Stimulated activated CD4-positive, alpha-beta T cell treated with anti-CD3 and anti-CD28 coated beads, Interleukin-12 subunit alpha, Interleukin-12 subunit beta, amount 100 ng/mL, for 4 hours (primary cell): ENCODE measurements around the gene COL8A2.

ENCODE experiments used
- DNase-seq: peaks from one replicate; pipeline ENCODE4 v3.0.0-alpha.2; 2020

The COL8A2 gene

GRCh38 chr1:36157115-36157903 lies 32.3 kb upstream of the COL8A2 start:
- no peak for DNase-seq

GRCh38 chr1:36156329-36157114 lies 31.5 kb upstream of the COL8A2 start:
- peak; percentile 59 for DNase-seq

- DNase-seq, result peak; percentile 82
Measured at GRCh38 chr1:36155408-36156328, 30.6 kb upstream of the COL8A2 start, which contains the start of gene MAP7D1. TSS of gene MAP7D1 (plus strand) at chr1:36156160. CDS start at chr1:36156418, 258 bp downstream.

- DNase-seq, result no peak
Measured at GRCh38 chr1:36154765-36155407, 29.9 kb upstream of the COL8A2 start.

GRCh38 chr1:36154335-36154734 lies 29.3 kb upstream of the COL8A2 start:
- DNase-seq, result no peak

GRCh38 chr1:36153476-36153875 lies 28.5 kb upstream of the COL8A2 start:
- DNase-seq, result no peak

- peak; percentile 41 for DNase-seq
Measured at GRCh38 chr1:36151845-36152203, 26.8 kb upstream of the COL8A2 start.

- DNase-seq, result no peak
Measured at GRCh38 chr1:36151134-36151844, 26.3 kb upstream of the COL8A2 start.

- DNase-seq, result peak; percentile 52
Measured at GRCh38 chr1:36150296-36151133, 25.5 kb upstream of the COL8A2 start.

GRCh38 chr1:36149973-36150295 lies 24.9 kb upstream of the COL8A2 start:
- DNase-seq, result no peak

- DNase-seq, result peak; percentile 99
Measured at GRCh38 chr1:36149237-36149972, 24.4 kb upstream of the COL8A2 start, which contains the start of gene TRAPPC3. TSS of gene TRAPPC3 (minus strand) at chr1:36149486. CDS start at chr1:36149378, 108 bp downstream.

GRCh38 chr1:36148821-36149236 lies 23.8 kb upstream of the COL8A2 start:
- no peak for DNase-seq

- no peak for DNase-seq
Measured at GRCh38 chr1:36144413-36144812, 19.4 kb upstream of the COL8A2 start.

- DNase-seq, result no peak
Measured at GRCh38 chr1:36143424-36143823, 18.4 kb upstream of the COL8A2 start.

GRCh38 chr1:36142121-36142520 lies 17.1 kb upstream of the COL8A2 start:
- no peak for DNase-seq

- DNase-seq, result no peak
Measured at GRCh38 chr1:36139521-36139920, 14.5 kb upstream of the COL8A2 start.

- DNase-seq, result no peak
Measured at GRCh38 chr1:36137776-36138175, 12.8 kb upstream of the COL8A2 start.

GRCh38 chr1:36137226-36137625 lies 12.2 kb upstream of the COL8A2 start:
- no peak for DNase-seq

GRCh38 chr1:36136535-36136934 lies 11.5 kb upstream of the COL8A2 start:
- DNase-seq, result no peak

GRCh38 chr1:36135796-36136195 lies 10.8 kb upstream of the COL8A2 start:
- no peak for DNase-seq
